Liver (tissue), 9 donors: Measurements from ENCODE around the gene PTPRN2. TPM values are rescaled to one million over a fixed set of nuclear protein-coding genes. Genes with fewer than 3 reads are reported as not detected.
"Not testable (repeated sequence)": the region's sequence is repeated elsewhere in the genome, so short reads cannot be mapped to it uniquely, and the experiment has no call there.

ENCODE experiments used
- DNase-seq: peaks from one replicate; pipeline ENCODE4 v3.0.0-alpha.2; 2017; ENCODE audit warnings: low spot score
- H3K27ac ChIP-seq, 2 donors: one replicate each; pipeline ENCODE4 v1.7.0; 2013; ENCODE audit warnings: inconsistent platforms in 2 of 2, low read length in 2 of 2, control low read depth in 1 of 2, low read depth in 1 of 2, mild to moderate bottlenecking in 1 of 2
- H3K27me3 ChIP-seq, 4 donors: one replicate each; pipeline versions ENCODE4 v1.6.1 to v1.7.0; 2013; ENCODE audit warnings: low read length in 3 of 4, inconsistent platforms in 1 of 4, mild to moderate bottlenecking in 1 of 4, moderate library complexity in 1 of 4; ENCODE audit not compliant: control insufficient read depth in 4 of 4, insufficient read depth in 4 of 4
- H3K36me3 ChIP-seq, 4 donors: one replicate each; pipeline versions ENCODE4 v1.6.1 to v1.7.0; 2013; ENCODE audit warnings: low read length in 3 of 4, mild to moderate bottlenecking in 3 of 4, low read depth in 1 of 4, moderate library complexity in 1 of 4; ENCODE audit not compliant: control insufficient read depth in 4 of 4, insufficient read depth in 3 of 4
- H3K4me1 ChIP-seq, 4 donors: one replicate each; pipeline versions ENCODE4 v1.6.1 to v1.7.0; 2013; ENCODE audit warnings: low read length in 3 of 4, mild to moderate bottlenecking in 3 of 4, moderate library complexity in 1 of 4; ENCODE audit not compliant: control insufficient read depth in 4 of 4, insufficient read depth in 4 of 4
- H3K4me3 ChIP-seq, 3 donors: one replicate each; pipeline versions ENCODE4 v1.6.1 to v1.7.0; 2013; ENCODE audit warnings: low read length in 3 of 3, control low read depth in 1 of 3, low read depth in 1 of 3, mild to moderate bottlenecking in 1 of 3
- H3K9ac ChIP-seq, 2 donors: one replicate each; pipeline ENCODE4 v1.7.0; 2013; ENCODE audit warnings: low read length in 2 of 2, mild to moderate bottlenecking in 2 of 2, moderate library complexity in 2 of 2, control low read depth in 1 of 2, low read depth in 1 of 2
- H3K9me3 ChIP-seq, 4 donors: one replicate each; pipeline versions ENCODE4 v1.6.1 to v1.7.0; 2013; ENCODE audit warnings: low read length in 3 of 4; ENCODE audit not compliant: control insufficient read depth in 4 of 4
- ATF3 ChIP-seq: IDR thresholded peaks from 2 replicates; pipeline ENCODE4 v1.6.1; 2016; ENCODE audit warnings: antibody characterized with exemption
- EGR1 ChIP-seq, 2 donors: IDR thresholded peaks; 2 replicates each; pipeline ENCODE4 v1.6.1; 2016 to 2018; ENCODE audit warnings: antibody characterized with exemption in 2 of 2, low read depth in 2 of 2
- FOXA1 ChIP-seq: IDR thresholded peaks from 2 replicates; pipeline ENCODE4 v1.6.1; 2016; ENCODE audit warnings: antibody characterized with exemption
- GABPA ChIP-seq, 2 donors: IDR thresholded peaks in 1 of 2; conservative IDR thresholded peaks in 1 of 2; 2 replicates each; pipeline ENCODE4 v1.6.1; 2016; ENCODE audit warnings: antibody characterized with exemption in 2 of 2, mild to moderate bottlenecking in 1 of 2, moderate library complexity in 1 of 2
- HNF4G ChIP-seq: IDR thresholded peaks from 2 replicates; pipeline ENCODE4 v1.6.1; 2016; ENCODE audit warnings: antibody characterized with exemption
- JUND ChIP-seq, 2 donors: IDR thresholded peaks; 2 replicates each; pipeline ENCODE4 v1.6.1; 2016; ENCODE audit warnings: antibody characterized with exemption in 2 of 2
- NR2F2 ChIP-seq: IDR thresholded peaks from 2 replicates; pipeline ENCODE4 v1.6.1; 2016; ENCODE audit warnings: antibody characterized with exemption
- RXRA ChIP-seq, 2 donors: IDR thresholded peaks; 2 replicates each; pipeline ENCODE4 v1.6.1; 2017 to 2018; ENCODE audit warnings: antibody characterized with exemption in 2 of 2, mild to moderate bottlenecking in 1 of 2
- SP1 ChIP-seq: IDR thresholded peaks from 2 replicates; pipeline ENCODE4 v1.6.1; 2018; ENCODE audit warnings: antibody characterized with exemption, mild to moderate bottlenecking
- TAF1 ChIP-seq: conservative IDR thresholded peaks from 2 replicates; pipeline ENCODE4 v1.6.1; 2016; ENCODE audit warnings: antibody characterized with exemption, mild to moderate bottlenecking
- YY1 ChIP-seq: IDR thresholded peaks from 2 replicates; pipeline ENCODE4 v1.6.1; 2016; ENCODE audit warnings: antibody characterized with exemption, mild to moderate bottlenecking
- ZBTB33 ChIP-seq: IDR thresholded peaks from 2 replicates; pipeline ENCODE4 v1.6.1; 2016; ENCODE audit warnings: antibody characterized with exemption
- WGBS: extraction: QIAGEN DNeasy Blood & Tissue Kit; methylation state at CpG from one replicate; pipeline ENCODE4 v1.1.7; 2013; 5-methylcytosine and 5-hydroxymethylcytosine counted together
- polyA plus RNA-seq, 2 donors: library from polyadenylated mRNA; stranded (reverse) in 1 of 2; unstranded in 1 of 2; fragments of 200-250 nt in 1 of 2; fragments of >200 nt in 1 of 2; fragmentation: Nextera tagmentation in 1 of 2; extraction: Ambion mirVana in 1 of 2; gene quantifications; one replicate each; pipeline versions ENCODE4 v1.2.1 to v1.2.3, GENCODE V29; 2013 to 2015
- total RNA-seq, 2 donors: library from RNA; depleted of rRNA; stranded (reverse); fragments of >200 nt; gene quantifications; one replicate each; pipeline ENCODE4 v1.2.3, GENCODE V29; 2014
- TF ChIP-seq, protein P1 (sequence below): IDR thresholded peaks from 2 replicates; pipeline ENCODE4 v1.6.1; 2016; ENCODE audit warnings: antibody characterized with exemption
- TF ChIP-seq, protein P2 (sequence below): IDR thresholded peaks from 2 replicates; pipeline ENCODE4 v1.6.1; 2016; ENCODE audit warnings: antibody characterized with exemption, mild to moderate bottlenecking
- TF ChIP-seq, protein P3 (sequence below): fragments of 150-350 bp; IDR thresholded peaks from 2 replicates; pipeline ENCODE4 v1.5.1; 2017; ENCODE audit warnings: improper control_type of control experiment, low read depth, low read length; ENCODE audit not compliant: missing input control
- donor health status: healthy.
- donor health status: healthy.
- donor health status: healthy.
- donor health status: healthy.
- donor health status: healthy.

PTPRN2 gene
- total and polyA plus RNA-seq, 4 donors = 0.75 to 1.9 (median 1.1) TPM

DNA sequence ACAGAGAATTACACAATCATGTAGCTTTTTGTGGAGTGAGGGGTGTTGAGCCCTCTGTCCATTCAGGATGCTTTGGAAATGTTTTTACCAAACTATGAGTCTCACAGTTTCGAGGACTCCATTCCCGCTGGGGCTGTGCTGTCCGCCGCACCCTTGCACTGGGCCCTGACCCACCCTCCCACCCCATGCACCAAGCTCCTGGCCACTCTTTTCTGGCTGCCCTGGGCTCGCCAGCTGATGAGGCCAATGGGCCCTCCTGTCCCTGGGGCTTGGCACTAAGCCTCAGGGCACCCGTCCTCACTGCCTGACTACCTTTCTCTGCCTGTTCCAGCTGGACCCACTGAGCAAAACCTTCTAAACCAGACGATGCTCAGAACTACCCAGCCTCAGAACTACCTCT, 332.1 kb downstream of the PTPRN2 start:
- Histone ChIP-seq H3K4me3 (no peak overlapping the region), H3K27me3 (no peaks in the 10 kb centered on the region), H3K27ac (no peak overlapping the region), H3K36me3 (no peaks in the 10 kb centered on the region), H3K9ac (no peak overlapping the region), H3K9me3 (no peaks in the 10 kb centered on the region), H3K4me1 (no peaks in the 10 kb centered on the region)
- TF ChIP-seq, protein P1, sequence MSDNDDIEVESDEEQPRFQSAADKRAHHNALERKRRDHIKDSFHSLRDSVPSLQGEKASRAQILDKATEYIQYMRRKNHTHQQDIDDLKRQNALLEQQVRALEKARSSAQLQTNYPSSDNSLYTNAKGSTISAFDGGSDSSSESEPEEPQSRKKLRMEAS = no peak
- TF ChIP-seq YY1 (no peak), FOXA1 (no peak)
- 92% methylated on average over 7 of the region's 7 CpGs for WGBS
- no peak for DNase-seq

DNA sequence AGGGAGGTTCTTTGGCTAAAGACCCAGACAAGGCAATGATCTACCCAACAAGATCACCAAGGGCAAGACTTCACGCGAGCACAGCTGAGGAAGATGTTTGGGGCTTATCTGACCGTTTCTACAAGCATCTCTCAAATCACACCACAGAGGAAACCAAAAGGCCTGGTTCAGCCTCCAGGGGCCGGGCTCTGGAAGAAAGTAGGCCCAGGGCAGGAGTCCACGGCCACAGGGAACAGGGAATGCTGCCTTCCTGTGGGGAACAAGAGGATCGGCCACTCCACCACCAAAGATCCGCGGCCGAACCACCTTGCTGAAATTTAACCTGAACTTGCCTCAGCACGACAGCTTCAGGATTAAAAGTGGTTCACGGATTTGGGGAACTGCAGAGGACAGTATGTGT, 332.5 kb downstream of the PTPRN2 start:
- Histone ChIP-seq H3K9me3 (no peaks in the 10 kb centered on the region), H3K9ac (no peak overlapping the region), H3K27me3 (no peaks in the 10 kb centered on the region), H3K4me3 (no peak overlapping the region), H3K4me1 (no peaks in the 10 kb centered on the region), H3K27ac (no peak overlapping the region), H3K36me3 (no peaks in the 10 kb centered on the region)
- TF ChIP-seq NR2F2 (no peak), RXRA (IDR thresholded peaks at IDR 0.05) (no peak), ATF3 (no peak), SP1 (no peak), JUND (IDR thresholded peaks at IDR 0.05) (no peak), TAF1 (no peak), HNF4G (no peak), GABPA (IDR thresholded peaks at IDR 0.05 in 1 of 2, conservative IDR thresholded peaks at IDR 0.05 in 1 of 2) (no peak), EGR1 (IDR thresholded peaks at IDR 0.05; ENCODE audit: low read depth in 2 of 2) (no peak), ZBTB33 (no peak)
- TF ChIP-seq, protein P2, sequence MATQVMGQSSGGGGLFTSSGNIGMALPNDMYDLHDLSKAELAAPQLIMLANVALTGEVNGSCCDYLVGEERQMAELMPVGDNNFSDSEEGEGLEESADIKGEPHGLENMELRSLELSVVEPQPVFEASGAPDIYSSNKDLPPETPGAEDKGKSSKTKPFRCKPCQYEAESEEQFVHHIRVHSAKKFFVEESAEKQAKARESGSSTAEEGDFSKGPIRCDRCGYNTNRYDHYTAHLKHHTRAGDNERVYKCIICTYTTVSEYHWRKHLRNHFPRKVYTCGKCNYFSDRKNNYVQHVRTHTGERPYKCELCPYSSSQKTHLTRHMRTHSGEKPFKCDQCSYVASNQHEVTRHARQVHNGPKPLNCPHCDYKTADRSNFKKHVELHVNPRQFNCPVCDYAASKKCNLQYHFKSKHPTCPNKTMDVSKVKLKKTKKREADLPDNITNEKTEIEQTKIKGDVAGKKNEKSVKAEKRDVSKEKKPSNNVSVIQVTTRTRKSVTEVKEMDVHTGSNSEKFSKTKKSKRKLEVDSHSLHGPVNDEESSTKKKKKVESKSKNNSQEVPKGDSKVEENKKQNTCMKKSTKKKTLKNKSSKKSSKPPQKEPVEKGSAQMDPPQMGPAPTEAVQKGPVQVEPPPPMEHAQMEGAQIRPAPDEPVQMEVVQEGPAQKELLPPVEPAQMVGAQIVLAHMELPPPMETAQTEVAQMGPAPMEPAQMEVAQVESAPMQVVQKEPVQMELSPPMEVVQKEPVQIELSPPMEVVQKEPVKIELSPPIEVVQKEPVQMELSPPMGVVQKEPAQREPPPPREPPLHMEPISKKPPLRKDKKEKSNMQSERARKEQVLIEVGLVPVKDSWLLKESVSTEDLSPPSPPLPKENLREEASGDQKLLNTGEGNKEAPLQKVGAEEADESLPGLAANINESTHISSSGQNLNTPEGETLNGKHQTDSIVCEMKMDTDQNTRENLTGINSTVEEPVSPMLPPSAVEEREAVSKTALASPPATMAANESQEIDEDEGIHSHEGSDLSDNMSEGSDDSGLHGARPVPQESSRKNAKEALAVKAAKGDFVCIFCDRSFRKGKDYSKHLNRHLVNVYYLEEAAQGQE = no peak
- TF ChIP-seq, protein P3, sequence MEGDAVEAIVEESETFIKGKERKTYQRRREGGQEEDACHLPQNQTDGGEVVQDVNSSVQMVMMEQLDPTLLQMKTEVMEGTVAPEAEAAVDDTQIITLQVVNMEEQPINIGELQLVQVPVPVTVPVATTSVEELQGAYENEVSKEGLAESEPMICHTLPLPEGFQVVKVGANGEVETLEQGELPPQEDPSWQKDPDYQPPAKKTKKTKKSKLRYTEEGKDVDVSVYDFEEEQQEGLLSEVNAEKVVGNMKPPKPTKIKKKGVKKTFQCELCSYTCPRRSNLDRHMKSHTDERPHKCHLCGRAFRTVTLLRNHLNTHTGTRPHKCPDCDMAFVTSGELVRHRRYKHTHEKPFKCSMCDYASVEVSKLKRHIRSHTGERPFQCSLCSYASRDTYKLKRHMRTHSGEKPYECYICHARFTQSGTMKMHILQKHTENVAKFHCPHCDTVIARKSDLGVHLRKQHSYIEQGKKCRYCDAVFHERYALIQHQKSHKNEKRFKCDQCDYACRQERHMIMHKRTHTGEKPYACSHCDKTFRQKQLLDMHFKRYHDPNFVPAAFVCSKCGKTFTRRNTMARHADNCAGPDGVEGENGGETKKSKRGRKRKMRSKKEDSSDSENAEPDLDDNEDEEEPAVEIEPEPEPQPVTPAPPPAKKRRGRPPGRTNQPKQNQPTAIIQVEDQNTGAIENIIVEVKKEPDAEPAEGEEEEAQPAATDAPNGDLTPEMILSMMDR = no peak
- TF ChIP-seq, protein P1 = no peak
- DNase-seq = no peak
- 80% methylated on average over 11 of the region's 11 CpGs for WGBS

GRCh38 chr7:158253670-158254045, 334.0 kb downstream of the PTPRN2 start:
- not testable (repeated sequence) for H3K9me3 ChIP-seq, H3K9ac ChIP-seq, H3K27me3 ChIP-seq, H3K27ac ChIP-seq, H3K36me3 ChIP-seq, H3K4me1 ChIP-seq, DNase-seq, H3K4me3 ChIP-seq
- WGBS = 80% methylated on average over 16 of the region's 16 CpGs
